A549 (cell line): ENCODE measurements around the gene PTPRG. TPM values are rescaled to one million over a fixed set of nuclear protein-coding genes. Genes with fewer than 3 reads are reported as not detected.

Experiments
- ATAC-seq, 2 experiments: fragments of 200-7000 bp in 1 of 2; fragments of >200 bp in 1 of 2; cut with Nextera tagmentation in 1 of 2; cut with Tn5 transposase in 1 of 2; 3 replicates each; pipeline versions ENCODE4 v1.8.0 to v1.9.1; 2018 to 2020; ENCODE audit warnings: mild to moderate bottlenecking in 1 of 2, moderate library complexity in 1 of 2
- CTCF ChIA-PET: fragments of 300-600 bp; sonication (Branson Sonifier 250); formaldehyde crosslinking; extraction: SDS; loops from one replicate; lab custom pipeline; 2021; ENCODE audit warnings: antibody characterized with exemption, inconsistent platforms; lab: Yijun Ruan, JAX
- POLR2A ChIA-PET: fragments of 350-600 bp; formaldehyde crosslinking; extraction: SDS; loops from one replicate; lab custom pipeline; 2021; ENCODE audit warnings: antibody characterized with exemption, inconsistent platforms; lab: Yijun Ruan, JAX
- DNase-seq, 2 experiments: peaks; one replicate each; pipeline versions ENCODE4 v3.0.0 to v3.0.0-alpha.2; 2011 to 2016; ENCODE audit warnings: low read depth in 1 of 2, low spot score in 1 of 2
- FAIRE-seq: peaks from 2 replicates; lab custom pipeline; 2011; peaks lifted over from hg19 to GRCh38; lab: Jason Lieb, UNC
- H3K27ac ChIP-seq, 2 experiments: fragments of >200 bp; sonication (Bioruptor Twin); formaldehyde crosslinking; 3 replicates each; pipeline ENCODE4 v1.5.1; 2016 to 2017
- H3K4me1 ChIP-seq: fragments of >200 bp; sonication (Bioruptor Twin); formaldehyde crosslinking; 3 replicates; pipeline ENCODE4 v1.6.1; 2016
- H3K4me2 ChIP-seq: fragments of >200 bp; sonication (Bioruptor Twin); formaldehyde crosslinking; 3 replicates; pipeline ENCODE4 v1.6.1; 2016
- H3K4me3 ChIP-seq: fragments of >200 bp; sonication (Bioruptor Twin); formaldehyde crosslinking; 3 replicates; pipeline ENCODE4 v1.5.1; 2016
- H3K9me3 ChIP-seq: fragments of >200 bp; sonication (Bioruptor Twin); formaldehyde crosslinking; 3 replicates; pipeline ENCODE4 v1.6.1; 2016
- CBX8 ChIP-seq: fragments of 200-600 bp; sonication (generic); IDR thresholded peaks from 2 replicates; pipeline ENCODE4 v1.6.1; 2016
- CEBPB ChIP-seq, 2 experiments: fragments of >200 bp in 1 of 2; sonication (Bioruptor Twin) in 1 of 2; formaldehyde crosslinking in 1 of 2; IDR thresholded peaks; 2 replicates each; pipeline ENCODE4 v1.6.1; 2012 to 2016
- CHD2 ChIP-seq: fragments of 150-350 bp; IDR thresholded peaks from 2 replicates; pipeline ENCODE4 v1.6.1; 2014; ENCODE audit warnings: low read length; ENCODE audit not compliant: partially characterized antibody
- EHF ChIP-seq: fragments of 250-450 bp; sonication (Bioruptor Pico); IDR thresholded peaks from 2 replicates; pipeline ENCODE4 v1.5.0; 2020; ENCODE audit warnings: mild to moderate bottlenecking
- ESRRA ChIP-seq: fragments of 150-350 bp; IDR thresholded peaks from 2 replicates; pipeline ENCODE4 v1.6.1; 2014; ENCODE audit warnings: mild to moderate bottlenecking, low read length, borderline replicate concordance
- FOSL2 ChIP-seq, 2 experiments: fragments of 450-650 bp in 1 of 2; fragments of >200 bp in 1 of 2; sonication (Bioruptor Twin) in 1 of 2; formaldehyde crosslinking; IDR thresholded peaks; 2 replicates each; pipeline versions ENCODE4 v1.5.0 to v1.6.1; 2016 to 2020; ENCODE audit warnings: mild to moderate bottlenecking in 1 of 2, moderate library complexity in 1 of 2
- HDAC2 ChIP-seq: fragments of 200-600 bp; sonication (generic); IDR thresholded peaks from 2 replicates; pipeline ENCODE4 v1.6.1; 2016
- HEYL ChIP-seq: fragments of 250-450 bp; sonication (Bioruptor Pico); IDR thresholded peaks from 2 replicates; pipeline ENCODE4 v1.8.0; 2021; ENCODE audit warnings: mild to moderate bottlenecking, moderate library complexity
- HOXA7 ChIP-seq: fragments of 250-450 bp; sonication (Bioruptor Pico); IDR thresholded peaks from 2 replicates; pipeline ENCODE4 v1.5.0; 2020; ENCODE audit warnings: mild to moderate bottlenecking, moderate library complexity
- HOXB13 ChIP-seq: fragments of 250-450 bp; sonication (Bioruptor Pico); IDR thresholded peaks from 2 replicates; pipeline ENCODE4 v1.5.0; 2020; ENCODE audit warnings: low read depth, mild to moderate bottlenecking, moderate library complexity
- HOXB5 ChIP-seq: fragments of 250-450 bp; sonication (Bioruptor Pico); IDR thresholded peaks from 2 replicates; pipeline ENCODE4 v1.5.0; 2020; ENCODE audit warnings: mild to moderate bottlenecking, moderate library complexity
- MAZ ChIP-seq: fragments of 150-350 bp; IDR thresholded peaks from 2 replicates; pipeline ENCODE4 v1.6.1; 2014; ENCODE audit warnings: antibody characterized with exemption, low read depth, low read length, borderline replicate concordance
- MYC ChIP-seq: IDR thresholded peaks from 2 replicates; pipeline ENCODE4 v1.6.1; 2012; ENCODE audit warnings: mild to moderate bottlenecking, inconsistent platforms, low read length, improper control_type of control experiment, borderline replicate concordance
- NR3C1 ChIP-seq: fragments of >200 bp; sonication (Bioruptor Twin); formaldehyde crosslinking; IDR thresholded peaks from 3 replicates; pipeline ENCODE4 v1.6.1; 2017
- PHF8 ChIP-seq: fragments of 200-600 bp; sonication (generic); IDR thresholded peaks from 2 replicates; pipeline ENCODE4 v1.6.1; 2016; ENCODE audit warnings: low read depth, mild to moderate bottlenecking, antibody characterized with exemption, moderate library complexity, borderline replicate concordance
- RAD21 ChIP-seq, 2 experiments: fragments of >200 bp in 1 of 2; sonication (Bioruptor Twin) in 1 of 2; formaldehyde crosslinking in 1 of 2; IDR thresholded peaks in 1 of 2; conservative IDR thresholded peaks in 1 of 2; 2 replicates in 1 of 2; 3 replicates in 1 of 2; pipeline ENCODE4 v1.6.1; 2012 to 2018; ENCODE audit warnings: inconsistent platforms in 1 of 2
- RARB ChIP-seq: fragments of 250-450 bp; sonication (Bioruptor Pico); IDR thresholded peaks from 2 replicates; pipeline ENCODE4 v1.8.0; 2021; ENCODE audit warnings: mild to moderate bottlenecking, moderate library complexity
- RCOR1 ChIP-seq: fragments of 150-350 bp; IDR thresholded peaks from 2 replicates; pipeline ENCODE4 v1.6.1; 2014; ENCODE audit warnings: antibody characterized with exemption, low read length, low read depth
- RNF2 ChIP-seq: fragments of 200-600 bp; sonication (generic); IDR thresholded peaks from 2 replicates; pipeline ENCODE4 v1.6.1; 2016; ENCODE audit warnings: low read depth, mild to moderate bottlenecking, antibody characterized with exemption, moderate library complexity, borderline replicate concordance
- SMC3 ChIP-seq: fragments of >200 bp; sonication (Bioruptor Twin); formaldehyde crosslinking; IDR thresholded peaks from 3 replicates; pipeline ENCODE4 v1.6.1; 2018; ENCODE audit warnings: inconsistent platforms
- SREBF2 ChIP-seq: fragments of 450-650 bp; IDR thresholded peaks from 2 replicates; pipeline ENCODE4 v1.6.1; 2014; ENCODE audit warnings: mild to moderate bottlenecking, moderate library complexity
- ZFP36 ChIP-seq: fragments of 450-650 bp; IDR thresholded peaks from 2 replicates; pipeline ENCODE4 v1.6.1; 2014; ENCODE audit warnings: borderline replicate concordance; ENCODE audit not compliant: partially characterized antibody
- ZSCAN20 ChIP-seq: fragments of 250-450 bp; sonication (Bioruptor Pico); IDR thresholded peaks from 2 replicates; pipeline ENCODE4 v1.8.0; 2022; ENCODE audit warnings: mild to moderate bottlenecking, moderate library complexity
- WGBS: methylation state at CpG from one replicate; pipeline ENCODE4 v1.1.6; 2017; ENCODE audit errors: missing lambda C conversion rate; 5-methylcytosine and 5-hydroxymethylcytosine counted together
- polyA plus RNA-seq, 4 experiments: library from polyadenylated mRNA; depleted of rRNA in 3 of 4; stranded (reverse); fragments of >200 nt; fragmentation: RNase III in 1 of 4; extraction: RNeasy Plus Mini Kit Qiagen cat#74134 plus additional on column Dnase treatment in 1 of 4; gene quantifications; 2 replicates in 3 of 4; 3 replicates in 1 of 4; pipeline ENCODE4 v1.2.3, GENCODE V29; 2011 to 2017
- TF ChIP-seq, protein P1 (sequence below): fragments of 200-600 bp; sonication (generic); IDR thresholded peaks from 2 replicates; pipeline ENCODE4 v1.6.1; 2016; ENCODE audit warnings: antibody characterized with exemption, mild to moderate bottlenecking, moderate library complexity
- TF ChIP-seq, protein P2 (sequence below): fragments of 450-650 bp; IDR thresholded peaks from 2 replicates; pipeline ENCODE4 v1.6.1; 2014; ENCODE audit warnings: antibody characterized with exemption
- TF ChIP-seq, protein P3 (sequence below): fragments of >200 bp; sonication (Bioruptor Twin); formaldehyde crosslinking; IDR thresholded peaks from 2 replicates; pipeline ENCODE4 v1.6.1; 2016
- TF ChIP-seq, protein P4 (sequence below): fragments of >200 bp; sonication (Bioruptor Twin); formaldehyde crosslinking; IDR thresholded peaks from 3 replicates; pipeline ENCODE4 v1.6.1; 2016

The PTPRG gene
- polyA plus RNA-seq, 2 of the 4 experiments (the other 2 are of a cell fraction) = 4.5 to 4.8 TPM

DNA sequence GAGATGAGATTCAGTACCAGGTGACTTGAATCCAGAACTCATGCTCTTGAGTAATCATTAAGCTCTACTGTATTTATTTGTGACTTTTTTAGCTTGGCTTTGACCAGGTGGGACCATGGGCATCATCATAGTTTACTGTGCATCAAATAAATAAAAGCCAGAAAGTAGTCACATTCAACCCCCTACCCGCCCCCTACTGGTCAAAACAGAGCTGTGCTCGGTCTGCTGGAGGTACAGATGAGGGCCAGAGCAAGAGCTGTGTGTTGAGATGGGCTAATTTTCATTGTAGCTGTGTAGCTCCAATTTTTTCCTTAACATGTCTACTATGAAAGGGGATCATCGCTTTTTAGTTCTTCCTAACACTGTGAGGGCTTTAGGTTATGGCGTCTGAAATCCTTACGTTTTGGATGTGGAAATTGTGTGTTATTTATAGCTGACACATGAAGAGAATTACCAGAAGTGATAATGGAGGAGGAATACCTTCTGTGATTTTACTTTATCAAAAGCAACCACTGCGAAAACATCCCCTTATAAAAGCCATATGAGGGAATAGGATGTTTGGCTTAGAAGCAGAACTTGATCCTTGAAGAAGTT is 375.1 kb downstream of the PTPRG start:
- FAIRE-seq (no peak), ATAC-seq (no peak), DNase-seq (peak in 1 of 2 experiments; percentile 1)
- TF ChIP-seq EHF (CRISPR knock-in tag) = no peak
- no peak for TF ChIP-seq MYC
- no peak for TF ChIP-seq NR3C1
- TF ChIP-seq HOXA7 = no peak
- no peak for TF ChIP-seq SREBF2
- TF ChIP-seq HEYL (CRISPR knock-in tag) = no peak
- no peak for TF ChIP-seq ZSCAN20 (CRISPR knock-in tag)
- TF ChIP-seq, protein P1, sequence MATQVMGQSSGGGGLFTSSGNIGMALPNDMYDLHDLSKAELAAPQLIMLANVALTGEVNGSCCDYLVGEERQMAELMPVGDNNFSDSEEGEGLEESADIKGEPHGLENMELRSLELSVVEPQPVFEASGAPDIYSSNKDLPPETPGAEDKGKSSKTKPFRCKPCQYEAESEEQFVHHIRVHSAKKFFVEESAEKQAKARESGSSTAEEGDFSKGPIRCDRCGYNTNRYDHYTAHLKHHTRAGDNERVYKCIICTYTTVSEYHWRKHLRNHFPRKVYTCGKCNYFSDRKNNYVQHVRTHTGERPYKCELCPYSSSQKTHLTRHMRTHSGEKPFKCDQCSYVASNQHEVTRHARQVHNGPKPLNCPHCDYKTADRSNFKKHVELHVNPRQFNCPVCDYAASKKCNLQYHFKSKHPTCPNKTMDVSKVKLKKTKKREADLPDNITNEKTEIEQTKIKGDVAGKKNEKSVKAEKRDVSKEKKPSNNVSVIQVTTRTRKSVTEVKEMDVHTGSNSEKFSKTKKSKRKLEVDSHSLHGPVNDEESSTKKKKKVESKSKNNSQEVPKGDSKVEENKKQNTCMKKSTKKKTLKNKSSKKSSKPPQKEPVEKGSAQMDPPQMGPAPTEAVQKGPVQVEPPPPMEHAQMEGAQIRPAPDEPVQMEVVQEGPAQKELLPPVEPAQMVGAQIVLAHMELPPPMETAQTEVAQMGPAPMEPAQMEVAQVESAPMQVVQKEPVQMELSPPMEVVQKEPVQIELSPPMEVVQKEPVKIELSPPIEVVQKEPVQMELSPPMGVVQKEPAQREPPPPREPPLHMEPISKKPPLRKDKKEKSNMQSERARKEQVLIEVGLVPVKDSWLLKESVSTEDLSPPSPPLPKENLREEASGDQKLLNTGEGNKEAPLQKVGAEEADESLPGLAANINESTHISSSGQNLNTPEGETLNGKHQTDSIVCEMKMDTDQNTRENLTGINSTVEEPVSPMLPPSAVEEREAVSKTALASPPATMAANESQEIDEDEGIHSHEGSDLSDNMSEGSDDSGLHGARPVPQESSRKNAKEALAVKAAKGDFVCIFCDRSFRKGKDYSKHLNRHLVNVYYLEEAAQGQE = no peak
- no peak for TF ChIP-seq ESRRA
- no peak for TF ChIP-seq ZFP36
- CTCF ChIA-PET = interaction anchor here (0.7 to 1.5 kb wide), 2 partner anchors 9 to 78 kb away, joined by 3 to 5 read pairs; no protein-coding TSS in a partner anchor
- H3K4me3 ChIP-seq = no peak overlapping the region
- POLR2A ChIA-PET = no interaction called here
- H3K4me2 ChIP-seq = no peak overlapping the region
- H3K4me1 ChIP-seq = no peaks in the 10 kb centered on the region
- H3K27ac ChIP-seq = no peak overlapping the region
- no peaks in the 10 kb centered on the region for H3K9me3 ChIP-seq
- 38% methylated on average over 6 of the region's 6 CpGs for WGBS

DNA sequence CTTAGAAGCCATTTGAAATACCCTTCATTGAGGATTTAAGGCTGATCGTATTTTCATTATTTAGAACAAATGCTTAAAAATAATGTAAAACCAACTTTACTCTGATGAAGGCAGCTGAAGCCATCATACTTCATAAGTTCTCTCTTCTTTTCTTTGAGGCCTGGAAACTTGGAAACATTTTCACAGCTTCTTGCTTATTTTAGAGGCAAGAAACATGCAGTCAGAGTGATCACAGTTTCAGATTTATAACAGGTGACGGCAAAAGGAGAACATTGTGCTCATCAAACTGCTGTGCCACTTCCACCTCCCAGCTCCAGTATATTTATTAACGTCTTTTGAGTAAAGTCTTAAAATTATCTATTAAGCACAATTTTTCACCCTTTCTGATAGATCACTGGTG is 376.1 kb downstream of the PTPRG start:
- WGBS = 63% methylated on average over 3 of the region's 3 CpGs
- POLR2A ChIA-PET = interaction anchor here (0.6 kb wide), 1 partner anchor 9 kb away, joined by 4 read pairs; no protein-coding TSS in a partner anchor
- Histone ChIP-seq H3K4me2 (no peak overlapping the region), H3K4me1 (no peaks in the 10 kb centered on the region), H3K9me3 (no peaks in the 10 kb centered on the region), H3K4me3 (no peak overlapping the region), H3K27ac (no peak overlapping the region)
- CTCF ChIA-PET = interaction anchor here (0.6 to 0.7 kb wide), 2 partner anchors 9 to 1831 kb away, joined by 3 to 4 read pairs; no protein-coding TSS in a partner anchor
- no peak for FAIRE-seq
- DNase-seq = no peak
- TF ChIP-seq HOXA7 (no peak), HOXB5 (CRISPR knock-in tag) (no peak), CEBPB (IDR thresholded peaks at IDR 0.05) (no peak), RNF2 (no peak), NR3C1 (no peak), PHF8 (no peak)
- ATAC-seq = no peak

DNA sequence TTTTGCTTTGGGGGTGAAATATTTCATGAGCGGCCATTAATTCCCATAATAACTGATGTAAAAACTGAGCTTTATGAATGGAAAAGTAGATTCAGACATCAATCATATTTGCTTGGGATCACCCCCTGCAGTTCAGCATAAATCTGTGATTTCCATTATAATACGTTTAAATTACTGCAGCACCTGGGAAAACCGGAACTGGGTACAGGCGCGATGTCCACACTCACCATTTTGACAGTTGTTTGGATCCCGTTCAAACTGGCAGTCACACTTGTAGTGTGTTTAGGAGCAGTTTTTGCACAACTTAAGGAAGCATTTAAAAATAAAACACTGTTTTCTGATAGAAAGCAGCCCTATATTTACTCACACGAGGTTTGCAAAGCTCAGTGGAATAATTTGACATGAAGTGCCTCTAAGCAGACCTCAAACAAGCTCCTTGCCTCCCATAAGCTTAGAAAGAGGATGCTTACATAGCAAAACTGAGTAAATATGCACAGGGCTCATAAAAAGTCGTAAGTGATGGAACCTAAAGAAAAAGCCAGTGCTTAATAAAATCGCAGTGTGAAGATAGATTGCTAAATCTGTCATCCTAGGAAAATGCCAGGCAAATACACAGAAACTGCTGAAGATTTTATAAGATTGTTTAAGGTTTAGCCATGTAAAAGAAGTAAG is 377.6 kb downstream of the PTPRG start:
- WGBS = 53% methylated on average over 9 of the region's 9 CpGs
- no peaks in the 10 kb centered on the region for H3K9me3 ChIP-seq
- POLR2A ChIA-PET = no interaction called here
- no peak overlapping the region for H3K4me3 ChIP-seq
- TF ChIP-seq CHD2 (no peak), HOXA7 (no peak), NR3C1 (no peak), HDAC2 (no peak), MAZ (no peak), HEYL (CRISPR knock-in tag) (no peak), SMC3 (no peak), RARB (CRISPR knock-in tag) (no peak), RCOR1 (no peak), RNF2 (no peak), MYC (no peak), FOSL2 (IDR thresholded peaks at IDR 0.05) (no peak), FOSL2 (CRISPR knock-in tag; IDR thresholded peaks at IDR 0.05) (no peak), HOXB13 (no peak), RAD21 (conservative IDR thresholded peaks at IDR 0.05 in 1 of 2, IDR thresholded peaks at IDR 0.05 in 1 of 2) (no peak), CBX8 (no peak), ESRRA (no peak)
- TF ChIP-seq, protein P2, sequence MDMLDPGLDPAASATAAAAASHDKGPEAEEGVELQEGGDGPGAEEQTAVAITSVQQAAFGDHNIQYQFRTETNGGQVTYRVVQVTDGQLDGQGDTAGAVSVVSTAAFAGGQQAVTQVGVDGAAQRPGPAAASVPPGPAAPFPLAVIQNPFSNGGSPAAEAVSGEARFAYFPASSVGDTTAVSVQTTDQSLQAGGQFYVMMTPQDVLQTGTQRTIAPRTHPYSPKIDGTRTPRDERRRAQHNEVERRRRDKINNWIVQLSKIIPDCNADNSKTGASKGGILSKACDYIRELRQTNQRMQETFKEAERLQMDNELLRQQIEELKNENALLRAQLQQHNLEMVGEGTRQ = no peak
- TF ChIP-seq, protein P3, sequence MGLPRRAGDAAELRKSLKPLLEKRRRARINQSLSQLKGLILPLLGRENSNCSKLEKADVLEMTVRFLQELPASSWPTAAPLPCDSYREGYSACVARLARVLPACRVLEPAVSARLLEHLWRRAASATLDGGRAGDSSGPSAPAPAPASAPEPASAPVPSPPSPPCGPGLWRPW = no peak
- TF ChIP-seq, protein P4, sequence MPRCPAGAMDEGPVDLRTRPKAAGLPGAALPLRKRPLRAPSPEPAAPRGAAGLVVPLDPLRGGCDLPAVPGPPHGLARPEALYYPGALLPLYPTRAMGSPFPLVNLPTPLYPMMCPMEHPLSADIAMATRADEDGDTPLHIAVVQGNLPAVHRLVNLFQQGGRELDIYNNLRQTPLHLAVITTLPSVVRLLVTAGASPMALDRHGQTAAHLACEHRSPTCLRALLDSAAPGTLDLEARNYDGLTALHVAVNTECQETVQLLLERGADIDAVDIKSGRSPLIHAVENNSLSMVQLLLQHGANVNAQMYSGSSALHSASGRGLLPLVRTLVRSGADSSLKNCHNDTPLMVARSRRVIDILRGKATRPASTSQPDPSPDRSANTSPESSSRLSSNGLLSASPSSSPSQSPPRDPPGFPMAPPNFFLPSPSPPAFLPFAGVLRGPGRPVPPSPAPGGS = no peak
- no peak overlapping the region for H3K4me2 ChIP-seq
- no peak for ATAC-seq
- CTCF ChIA-PET = no interaction called here
- DNase-seq = no peak
- no peak overlapping the region for H3K27ac ChIP-seq
- no peak for FAIRE-seq
- H3K4me1 ChIP-seq = no peaks in the 10 kb centered on the region
